ENCODE data around the gene ZBTB42. TPM values are rescaled to one million over a fixed set of nuclear protein-coding genes. Genes with fewer than 3 reads are reported as not detected.

Gene ZBTB42
- total RNA-seq, 1 experiment from 2014 or later = 6.4 TPM

- TF ChIP-seq ZNF532 (CRISPR knock-in tag; IDR thresholded peaks at IDR 0.05; ENCODE audit: borderline replicate concordance) = no peak
- TF ChIP-seq ERG (CRISPR knock-in tag; IDR thresholded peaks at IDR 0.05) = no peak
- TF ChIP-seq E2F1 (CRISPR knock-in tag; IDR thresholded peaks at IDR 0.05) = no peak
Observed at GRCh38 chr14:104845834-104846441, 45.0 kb downstream of the ZBTB42 start (continued).

- no peak overlapping the region for H3K4me3 Mint-ChIP-seq
- peaks cover 20% of the 10 kb centered on the region for H3K27me3 Mint-ChIP-seq (ENCODE audit: low read depth)
- DNase-seq (ENCODE audit: low spot score) (no peak), ATAC-seq (no peak)
- no peak for TF ChIP-seq EMX1 (CRISPR knock-in tag; IDR thresholded peaks at IDR 0.05)
- no peak for TF ChIP-seq ZMAT4 (CRISPR knock-in tag; IDR thresholded peaks at IDR 0.05)
- TF ChIP-seq CTCF (IDR thresholded peaks at IDR 0.05) = no peak
- TF ChIP-seq GABPB1 (CRISPR knock-in tag; IDR thresholded peaks at IDR 0.05) = no peak
- TF ChIP-seq IRF2 (CRISPR knock-in tag; IDR thresholded peaks at IDR 0.05; ENCODE audit: borderline replicate concordance, low read depth) = no peak
- TF ChIP-seq FOXJ3 (CRISPR knock-in tag; IDR thresholded peaks at IDR 0.05; ENCODE audit: borderline replicate concordance) = no peak
- no peak for TF ChIP-seq IRF1 (CRISPR knock-in tag; IDR thresholded peaks at IDR 0.05)
- no peak for TF ChIP-seq RELA (CRISPR knock-in tag; IDR thresholded peaks at IDR 0.05; ENCODE audit: borderline replicate concordance)
- TF ChIP-seq CBFB (CRISPR knock-in tag; IDR thresholded peaks at IDR 0.05; ENCODE audit: low read depth) = no peak
- no peak for TF ChIP-seq ZNF416 (CRISPR knock-in tag; IDR thresholded peaks at IDR 0.05)
- TF ChIP-seq TEAD4 (CRISPR knock-in tag; IDR thresholded peaks at IDR 0.05) = no peak
- H3K9me3 Mint-ChIP-seq = no peaks in the 10 kb centered on the region
- H3K4me1 Mint-ChIP-seq = peaks cover 12% of the 10 kb centered on the region
- ChIA-PET CTCF (interaction anchor here (1.1 to 1.2 kb wide), 3 partner anchors 24 to 44 kb away, joined by 3 to 4 read pairs (median 3); no protein-coding TSS in a partner anchor), POLR2A (no interaction called here)
- no peak overlapping the region for H3K27ac Mint-ChIP-seq
- H3K36me3 Mint-ChIP-seq = peaks cover 2% of the 10 kb centered on the region
Observed at GRCh38 chr14:104852280-104852663, 51.4 kb downstream of the ZBTB42 start.

Other genes with a start within 250 kb of the ZBTB42 start
- gene C14orf180, start 221.3 kb upstream of the ZBTB42 start, total RNA-seq (2021) = not detected in 3 replicates
- gene TMEM179, start 196.3 kb upstream of the ZBTB42 start, total RNA-seq (2021) = 2.4 to 3.9 TPM (median 3.6 TPM) in 3 replicates
- 69.0 to 82.4 TPM (median 72.4 TPM) in 3 replicates for gene INF2, start 111.5 kb upstream of the ZBTB42 start, total RNA-seq (2021)
- 10.0 to 13.3 TPM (median 12.0 TPM) in 3 replicates for gene ADSS1, start 76.9 kb upstream of the ZBTB42 start, total RNA-seq (2021)
- 113 to 128 TPM (median 124 TPM) in 3 replicates for gene SIVA1, start 48.0 kb upstream of the ZBTB42 start, total RNA-seq (2021)
- gene AKT1, start 5.4 kb upstream of the ZBTB42 start, total RNA-seq (2021) = 105 to 121 TPM (median 106 TPM) in 3 replicates
- gene CEP170B, start 64.2 kb downstream of the ZBTB42 start, total RNA-seq (2021) = 33.6 to 47.0 TPM (median 33.8 TPM) in 3 replicates
- gene PLD4, start 123.8 kb downstream of the ZBTB42 start, total RNA-seq (2021) = 0.07 to 0.21 TPM (median 0.11 TPM) in 3 replicates
- 3.3 to 3.5 TPM (median 3.4 TPM) in 3 replicates for gene AHNAK2, start 177.3 kb downstream of the ZBTB42 start, total RNA-seq (2021)
- gene CLBA1, start 184.7 kb downstream of the ZBTB42 start, total RNA-seq (2021) = 2.6 to 3.8 TPM (median 2.8 TPM) in 3 replicates
- 55.9 to 63.3 TPM (median 58.3 TPM) in 3 replicates for gene CDCA4, start 220.0 kb downstream of the ZBTB42 start, total RNA-seq (2021)

All from WTC11 (cell line).